IMR-90 (cell line): Measurements from ENCODE around the gene PLCG2. TPM values are rescaled to one million over a fixed set of nuclear protein-coding genes. Genes with fewer than 3 reads are reported as not detected.

Experiments
- ATAC-seq: fragments of 200-7000 bp; cut with Tn5 transposase; 2 replicates; pipeline ENCODE4 v1.9.1; 2020; ENCODE audit warnings: low read depth, mild to moderate bottlenecking, moderate library complexity
- BruUV-seq: library from RNA; stranded (reverse); fragments of 400-500 nt; replicated peaks from 2 replicates; lab custom pipeline; 2021; lab: Mats Ljungman, UMichigan
- CTCF ChIA-PET: fragments of 300-600 bp; formaldehyde crosslinking; extraction: SDS; loops from one replicate; lab custom pipeline; 2021; ENCODE audit warnings: antibody characterized with exemption; lab: Yijun Ruan, JAX
- POLR2A ChIA-PET: fragments of 300-600 bp; sonication (Branson Sonifier 250); formaldehyde crosslinking; loops from one replicate; lab custom pipeline; 2022; ENCODE audit warnings: antibody characterized with exemption; ENCODE audit not compliant: unreplicated experiment; lab: Charles Lee
- DNase-seq: peaks from one replicate; pipeline ENCODE4 v3.0.0; 2013
- H2AFZ ChIP-seq: replicated peaks from 2 replicates; pipeline ENCODE3; 2013; ENCODE audit warnings: low read length, mild to moderate bottlenecking; ENCODE audit not compliant: poor library complexity
- H2AK5ac ChIP-seq: 2 replicates; pipeline ENCODE4 v1.6.1; 2013; ENCODE audit warnings: low read depth, low read length, inconsistent platforms
- H2AK9ac ChIP-seq: replicated peaks from 2 replicates; pipeline ENCODE3; 2013; ENCODE audit warnings: mild to moderate bottlenecking, low read depth, low read length, moderate library complexity; ENCODE audit not compliant: poor library complexity
- H2BK120ac ChIP-seq: 2 replicates; pipeline ENCODE4 v1.6.1; 2013; ENCODE audit warnings: low read depth, low read length, inconsistent platforms
- H2BK15ac ChIP-seq: 3 replicates; pipeline ENCODE4 v1.6.1; 2013; ENCODE audit warnings: low read depth, low read length, inconsistent platforms
- H2BK20ac ChIP-seq: 2 replicates; pipeline ENCODE4 v1.6.1; 2013; ENCODE audit warnings: low read depth, mild to moderate bottlenecking, inconsistent platforms, low read length, moderate library complexity
- H2BK5ac ChIP-seq: 2 replicates; pipeline ENCODE4 v1.6.1; 2013; ENCODE audit warnings: mild to moderate bottlenecking, low read depth, low read length, inconsistent platforms; ENCODE audit not compliant: poor library complexity, severe bottlenecking
- H3K14ac ChIP-seq: replicated peaks from 2 replicates; pipeline ENCODE4 v1.6.1; 2013; ENCODE audit warnings: low read depth, low read length, inconsistent platforms
- H3K18ac ChIP-seq: 2 replicates; pipeline ENCODE4 v1.6.1; 2013; ENCODE audit warnings: low read depth, low read length, control low read depth
- H3K23ac ChIP-seq: 2 replicates; pipeline ENCODE4 v1.6.1; 2013; ENCODE audit warnings: low read depth, low read length, inconsistent platforms
- H3K27ac ChIP-seq: 2 replicates; pipeline ENCODE4 v1.5.1; 2013; ENCODE audit warnings: mild to moderate bottlenecking, control low read depth, low read length; ENCODE audit not compliant: insufficient read depth
- H3K27me3 ChIP-seq: 2 replicates; pipeline ENCODE4 v1.6.1; 2013; ENCODE audit warnings: low read length; ENCODE audit not compliant: control insufficient read depth, insufficient read depth
- H3K36me3 ChIP-seq: 2 replicates; pipeline ENCODE4 v1.6.1; 2013; ENCODE audit warnings: low read length, mixed read lengths; ENCODE audit not compliant: control insufficient read depth, insufficient read depth
- H3K4ac ChIP-seq: 2 replicates; pipeline ENCODE4 v1.6.1; 2013; ENCODE audit warnings: low read depth, low read length, inconsistent platforms
- H3K4me1 ChIP-seq: 2 replicates; pipeline ENCODE4 v1.6.1; 2013; ENCODE audit warnings: low read length, mixed read lengths; ENCODE audit not compliant: control insufficient read depth, insufficient read depth
- H3K4me2 ChIP-seq: 2 replicates; pipeline ENCODE4 v1.6.1; 2013; ENCODE audit warnings: low read depth, mild to moderate bottlenecking, control low read depth, low read length, moderate library complexity
- H3K4me3 ChIP-seq: 2 replicates; pipeline ENCODE4 v1.5.1; 2013; ENCODE audit warnings: low read depth, mild to moderate bottlenecking, control low read depth, low read length, moderate library complexity; ENCODE audit not compliant: insufficient read depth
- H3K56ac ChIP-seq: 2 replicates; pipeline ENCODE4 v1.6.1; 2013; ENCODE audit warnings: low read length, inconsistent platforms; ENCODE audit not compliant: insufficient read depth; ENCODE audit errors: extremely low read depth
- H3K79me1 ChIP-seq, 2 experiments: 2 replicates each; pipeline ENCODE4 v1.6.1; 2013; ENCODE audit warnings: low read length in 2 of 2, inconsistent platforms in 1 of 2, low read depth in 1 of 2
- H3K9ac ChIP-seq: 2 replicates; pipeline ENCODE4 v1.6.1; 2013; ENCODE audit warnings: low read depth, low read length, control low read depth
- H3K9me1 ChIP-seq: 2 replicates; pipeline ENCODE4 v1.6.1; 2013; ENCODE audit warnings: low read length, inconsistent platforms; ENCODE audit not compliant: insufficient read depth
- H3K9me3 ChIP-seq: 2 replicates; pipeline ENCODE4 v1.6.1; 2013; ENCODE audit warnings: low read length; ENCODE audit not compliant: control insufficient read depth, insufficient read depth
- H4K20me1 ChIP-seq: 2 replicates; pipeline ENCODE4 v1.6.1; 2013; ENCODE audit warnings: low read length, inconsistent platforms; ENCODE audit not compliant: insufficient read depth
- H4K5ac ChIP-seq: 2 replicates; pipeline ENCODE4 v1.6.1; 2013; ENCODE audit warnings: mild to moderate bottlenecking, low read depth, low read length, control low read depth
- H4K8ac ChIP-seq, 2 experiments: 2 replicates each; pipeline ENCODE4 v1.6.1; 2013; ENCODE audit warnings: low read depth in 2 of 2, low read length in 2 of 2, control low read depth in 1 of 2, inconsistent platforms in 1 of 2
- H4K91ac ChIP-seq: 2 replicates; pipeline ENCODE4 v1.6.1; 2013; ENCODE audit warnings: low read depth, low read length, inconsistent platforms; ENCODE audit not compliant: insufficient read depth
- CEBPB ChIP-seq: IDR thresholded peaks from 2 replicates; pipeline ENCODE4 v1.6.1; 2012; ENCODE audit warnings: low read depth, low read length, improper control_type of control experiment
- CHD1 ChIP-seq: IDR thresholded peaks from 2 replicates; pipeline ENCODE4 v1.6.1; 2012; ENCODE audit warnings: low read depth, low read length, improper control_type of control experiment
- RFX5 ChIP-seq: IDR thresholded peaks from 2 replicates; pipeline ENCODE4 v1.8.0; 2012; ENCODE audit warnings: low read depth, mild to moderate bottlenecking, low read length, moderate library complexity
- SMC3 ChIP-seq: fragments of 150-350 bp; IDR thresholded peaks from 2 replicates; pipeline ENCODE4 v1.6.1; 2016; ENCODE audit warnings: low read depth, mild to moderate bottlenecking, antibody characterized with exemption, low read length, moderate library complexity
- WGBS, 2 experiments: methylation state at CpG; one replicate each; pipeline versions ENCODE4 v1.1.5 to v1.1.7; 2013; ENCODE audit warnings: missing lambda C conversion rate in 2 of 2; ENCODE audit not compliant: insufficient read length in 1 of 2; ENCODE audit errors: extremely low coverage in 2 of 2; 5-methylcytosine and 5-hydroxymethylcytosine counted together
- dilution Hi-C: fragments of 300-500 bp; cut with HindIII; formaldehyde crosslinking; loops from one replicate; pipeline ENCODE4 v1.14.3; 2018; ENCODE audit warnings: low sequenced_read_pairs; ENCODE audit not compliant: unreplicated experiment
- in situ Hi-C: fragments of 300-500 bp; cut with MboI; formaldehyde crosslinking; loops from 3 replicates; pipeline ENCODE4 v1.14.3; 2019; ENCODE audit warnings: low sequenced_read_pairs, inconsistent platforms, mixed read lengths
- intact Hi-C: fragments of 100-400 bp; cut with micrococcal nuclease; formaldehyde crosslinking; loops from 2 replicates; pipeline ENCODE4 v1.10.0; 2022
- polyA plus RNA-seq, 3 experiments: library from polyadenylated mRNA; depleted of rRNA; stranded (reverse); fragments of >200 nt; gene quantifications; 2 replicates each; pipeline ENCODE4 v1.2.3, GENCODE V29; 2012; ENCODE audit warnings: low replicate concordance in 1 of 3
- total RNA-seq: library from RNA; depleted of rRNA; stranded (reverse); fragments of >200 nt; gene quantifications from 2 replicates; pipeline ENCODE4 v1.2.3, GENCODE V29; 2012
- TF ChIP-seq, protein P1 (sequence below): fragments of 150-350 bp; IDR thresholded peaks from 2 replicates; pipeline ENCODE4 v1.6.1; 2016; ENCODE audit warnings: low read depth, mild to moderate bottlenecking, low read length, moderate library complexity, borderline replicate concordance

PLCG2 gene
- total and polyA plus RNA-seq, 2 of the 4 experiments (the other 2 are of a cell fraction) = 0.14 to 0.18 TPM

DNA sequence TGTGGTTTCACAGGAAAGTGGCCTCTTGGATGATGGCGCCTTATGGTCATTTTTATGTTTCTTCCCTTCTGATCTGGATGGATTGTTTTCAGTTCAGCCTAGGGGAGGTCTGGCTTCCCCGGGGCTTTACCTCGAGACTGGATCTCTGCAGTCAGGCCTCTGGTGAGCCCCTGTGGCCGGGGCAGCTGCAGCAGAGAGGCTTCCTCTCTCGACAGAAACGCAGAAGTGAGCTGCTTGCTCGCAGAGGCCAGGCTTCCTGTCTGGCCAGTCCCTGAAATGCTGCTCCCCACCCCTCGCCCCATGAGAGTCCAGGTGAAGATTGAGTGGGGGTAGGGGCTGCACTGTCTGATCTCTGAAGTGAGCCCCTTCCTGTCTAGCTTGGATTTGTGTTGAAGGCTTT lies 44.0 kb downstream of the PLCG2 start:
- intact Hi-C loops (no loop called here), dilution Hi-C loops (no loop called here), in situ Hi-C loops (no loop called here)
- no peak overlapping the region for H3K23ac ChIP-seq
- H2BK120ac ChIP-seq = no peak overlapping the region
- POLR2A ChIA-PET = no interaction called here
- DNase-seq (no peak), ATAC-seq (no peak)
- H2BK5ac ChIP-seq = no peak overlapping the region
- H4K8ac ChIP-seq = no peak overlapping the region
- no peaks in the 10 kb centered on the region for H3K79me1 ChIP-seq
- H3K27me3 ChIP-seq = peaks cover 8% of the 10 kb centered on the region; the same call in 1 of the 2 replicates
- no peaks in the 10 kb centered on the region for H3K9me3 ChIP-seq
- no peaks in the 10 kb centered on the region for H4K20me1 ChIP-seq
- no peak for TF ChIP-seq CEBPB
- no peak for TF ChIP-seq SMC3
- TF ChIP-seq, protein P1, sequence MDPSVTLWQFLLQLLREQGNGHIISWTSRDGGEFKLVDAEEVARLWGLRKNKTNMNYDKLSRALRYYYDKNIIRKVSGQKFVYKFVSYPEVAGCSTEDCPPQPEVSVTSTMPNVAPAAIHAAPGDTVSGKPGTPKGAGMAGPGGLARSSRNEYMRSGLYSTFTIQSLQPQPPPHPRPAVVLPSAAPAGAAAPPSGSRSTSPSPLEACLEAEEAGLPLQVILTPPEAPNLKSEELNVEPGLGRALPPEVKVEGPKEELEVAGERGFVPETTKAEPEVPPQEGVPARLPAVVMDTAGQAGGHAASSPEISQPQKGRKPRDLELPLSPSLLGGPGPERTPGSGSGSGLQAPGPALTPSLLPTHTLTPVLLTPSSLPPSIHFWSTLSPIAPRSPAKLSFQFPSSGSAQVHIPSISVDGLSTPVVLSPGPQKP = no peak
- no peak for TF ChIP-seq CHD1
- TF ChIP-seq RFX5 = no peak
- CTCF ChIA-PET = no interaction called here
- H4K91ac ChIP-seq = no peak overlapping the region
- no peaks in the 10 kb centered on the region for H3K9me1 ChIP-seq
- H4K5ac ChIP-seq = no peak overlapping the region
- H2AK5ac ChIP-seq = no peak overlapping the region
- no peak overlapping the region for H3K4me3 ChIP-seq
- H3K4me2 ChIP-seq = no peak overlapping the region
- H2AK9ac ChIP-seq = no peak overlapping the region
- no peak overlapping the region for H2AFZ ChIP-seq
- H3K36me3 ChIP-seq = no peaks in the 10 kb centered on the region
- whole genome bisulfite sequencing, 2 experiments = 80% methylated on average over 1 of the region's 8 CpGs; no CpG with 5 or more reads in 1 of the 2 experiments
- BruUV-seq = no TSS peak
- H2BK20ac ChIP-seq = no peak overlapping the region
- no peak overlapping the region for H3K18ac ChIP-seq
- no peaks in the 10 kb centered on the region for H3K4me1 ChIP-seq
- H3K9ac ChIP-seq = no peak overlapping the region
- no peak overlapping the region for H3K4ac ChIP-seq
- no peak overlapping the region for H2BK15ac ChIP-seq
- no peak overlapping the region for H3K56ac ChIP-seq
- no peak overlapping the region for H3K27ac ChIP-seq
- H3K14ac ChIP-seq = no peak overlapping the region
